HG02981 (cell line): ENCODE results near the gene FARS2.
A peak's percentile ranks its signal among the peaks of the same experiment; 100 is the strongest.
"Not testable (repeated sequence)": the region's sequence is repeated elsewhere in the genome, so short reads cannot be mapped to it uniquely, and the experiment has no call there.

Experiments
- ATAC-seq: cut with Tn5 transposase; IDR thresholded peaks from one replicate; pipeline ENCODE4 v1.9.1; 2021; ENCODE audit warnings: mild to moderate bottlenecking, moderate library complexity; ENCODE audit not compliant: unreplicated experiment

FARS2 gene

GRCh38 chr6:5676701-5677100 is 415.4 kb downstream of the FARS2 start:
- no peak for ATAC-seq

GRCh38 chr6:5677219-5678000 is 416.1 kb downstream of the FARS2 start:
- no peak for ATAC-seq

- ATAC-seq, result no peak
Measured at GRCh38 chr6:5679270-5679669, 418.0 kb downstream of the FARS2 start.

- ATAC-seq, result no peak
Measured at GRCh38 chr6:5679691-5680090, 418.4 kb downstream of the FARS2 start.

- ATAC-seq, result peak; percentile 70
Measured at GRCh38 chr6:5680095-5680494, 418.8 kb downstream of the FARS2 start.

- ATAC-seq, result no peak
Measured at GRCh38 chr6:5681480-5681879, 420.2 kb downstream of the FARS2 start.

- ATAC-seq, result no peak
Measured at GRCh38 chr6:5682530-5682929, 421.2 kb downstream of the FARS2 start.

- not testable (repeated sequence) for ATAC-seq
Measured at GRCh38 chr6:5683747-5684146, 422.4 kb downstream of the FARS2 start.

GRCh38 chr6:5684320-5685053 is 423.2 kb downstream of the FARS2 start:
- ATAC-seq, result no peak

- no peak for ATAC-seq
Measured at GRCh38 chr6:5693225-5694145, 432.2 kb downstream of the FARS2 start.

- ATAC-seq, result no peak
Measured at GRCh38 chr6:5695260-5696245, 434.2 kb downstream of the FARS2 start.

GRCh38 chr6:5697508-5697907 is 436.2 kb downstream of the FARS2 start:
- ATAC-seq, result no peak

GRCh38 chr6:5698318-5698717 is 437.0 kb downstream of the FARS2 start:
- no peak for ATAC-seq

- not testable (repeated sequence) for ATAC-seq
Measured at GRCh38 chr6:5699064-5699463, 437.8 kb downstream of the FARS2 start.

GRCh38 chr6:5701174-5701573 is 439.9 kb downstream of the FARS2 start:
- no peak for ATAC-seq

GRCh38 chr6:5704708-5705107 is 443.4 kb downstream of the FARS2 start:
- no peak for ATAC-seq

- ATAC-seq, result no peak
Measured at GRCh38 chr6:5705252-5705651, 443.9 kb downstream of the FARS2 start.

GRCh38 chr6:5706124-5707033 is 445.1 kb downstream of the FARS2 start:
- no peak for ATAC-seq
